HG03280 (cell line): ENCODE measurements around the gene KL.

ENCODE experiments used
- ATAC-seq: cut with Tn5 transposase; IDR thresholded peaks from one replicate; pipeline ENCODE4 v1.9.1; 2021; ENCODE audit warnings: mild to moderate bottlenecking, moderate library complexity; ENCODE audit not compliant: unreplicated experiment

Gene KL

GRCh38 chr13:33003458-33004019 is 12.7 kb upstream of the KL start:
- ATAC-seq: no peak

DNA sequence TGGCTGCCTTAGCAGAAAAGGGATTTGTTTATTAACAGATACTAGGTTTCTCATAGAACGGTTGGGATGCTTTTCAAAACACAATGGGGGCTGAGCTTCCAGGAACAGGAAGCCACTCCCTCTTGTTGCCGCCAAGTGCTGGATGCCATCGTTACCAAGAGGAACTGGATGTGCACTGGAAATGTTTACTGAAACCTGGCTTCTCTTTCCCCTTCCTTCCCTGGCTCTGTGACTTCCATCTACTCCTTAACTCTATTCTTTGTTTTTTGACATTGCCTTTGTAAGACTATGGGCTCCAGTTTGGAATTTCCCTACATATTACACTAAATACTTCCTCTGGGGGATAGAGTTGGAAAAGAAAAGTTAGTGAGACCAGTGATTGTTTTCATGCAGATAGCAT is 11.7 kb upstream of the KL start:
- no peak for ATAC-seq

DNA sequence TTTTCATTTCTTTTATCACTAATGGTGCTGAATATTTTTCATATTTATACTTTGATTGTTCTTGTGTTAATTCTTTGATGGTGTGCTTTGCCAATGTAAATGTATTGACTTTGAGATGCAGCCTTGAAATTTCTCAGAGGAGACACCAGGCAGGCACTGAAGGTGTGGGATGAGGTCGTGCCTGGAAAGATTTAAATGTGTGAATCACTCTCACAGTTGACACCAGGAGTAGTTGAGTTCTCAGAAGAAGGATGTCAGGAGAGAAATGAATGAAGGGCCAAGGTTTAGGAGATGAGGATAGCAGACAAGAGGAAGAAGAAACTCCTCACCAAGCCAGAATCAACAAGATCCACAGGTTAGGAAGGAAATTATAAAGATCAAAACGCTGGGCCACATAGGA is 10.1 kb upstream of the KL start:
- ATAC-seq: no peak

DNA sequence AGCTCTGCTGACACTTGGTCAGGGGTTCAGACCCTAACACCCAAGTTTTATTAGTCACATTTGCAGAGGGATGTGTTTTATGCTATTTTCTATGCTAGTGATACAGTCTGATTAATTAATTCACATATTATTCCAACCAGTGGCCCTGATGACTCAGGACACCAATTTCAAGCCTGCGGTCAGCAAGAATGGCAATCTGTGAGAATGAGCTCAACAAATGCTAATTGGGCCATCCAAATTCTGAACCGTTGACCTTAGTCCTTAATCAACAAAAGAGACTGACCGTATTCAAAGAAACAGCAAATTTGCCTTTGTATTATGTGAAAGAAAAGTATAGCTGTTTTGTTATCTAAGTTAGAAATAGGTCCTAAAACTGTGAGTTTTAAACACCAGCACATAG is 9.6 kb upstream of the KL start:
- ATAC-seq: no peak

DNA sequence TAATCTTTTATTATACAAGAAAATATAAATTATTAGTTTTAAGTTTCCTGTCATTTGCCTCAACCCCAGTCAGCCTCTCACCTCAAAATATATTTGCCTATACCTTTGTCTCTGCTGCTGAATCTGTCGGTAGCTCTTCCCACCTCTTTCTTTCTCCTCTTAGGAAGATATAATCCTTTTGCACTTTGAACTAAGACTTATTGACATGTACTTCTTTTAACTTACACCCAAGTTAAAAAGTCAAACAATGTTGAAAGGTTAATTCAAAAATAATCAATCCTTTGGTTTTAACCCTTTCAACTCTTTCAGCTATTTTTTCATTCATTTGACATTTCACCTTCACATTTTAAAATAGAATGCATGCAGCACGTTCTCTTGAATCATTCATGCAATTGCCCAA is 9.0 kb upstream of the KL start:
- no peak for ATAC-seq

GRCh38 chr13:33007950-33008349 is 8.3 kb upstream of the KL start:
- no peak for ATAC-seq

DNA sequence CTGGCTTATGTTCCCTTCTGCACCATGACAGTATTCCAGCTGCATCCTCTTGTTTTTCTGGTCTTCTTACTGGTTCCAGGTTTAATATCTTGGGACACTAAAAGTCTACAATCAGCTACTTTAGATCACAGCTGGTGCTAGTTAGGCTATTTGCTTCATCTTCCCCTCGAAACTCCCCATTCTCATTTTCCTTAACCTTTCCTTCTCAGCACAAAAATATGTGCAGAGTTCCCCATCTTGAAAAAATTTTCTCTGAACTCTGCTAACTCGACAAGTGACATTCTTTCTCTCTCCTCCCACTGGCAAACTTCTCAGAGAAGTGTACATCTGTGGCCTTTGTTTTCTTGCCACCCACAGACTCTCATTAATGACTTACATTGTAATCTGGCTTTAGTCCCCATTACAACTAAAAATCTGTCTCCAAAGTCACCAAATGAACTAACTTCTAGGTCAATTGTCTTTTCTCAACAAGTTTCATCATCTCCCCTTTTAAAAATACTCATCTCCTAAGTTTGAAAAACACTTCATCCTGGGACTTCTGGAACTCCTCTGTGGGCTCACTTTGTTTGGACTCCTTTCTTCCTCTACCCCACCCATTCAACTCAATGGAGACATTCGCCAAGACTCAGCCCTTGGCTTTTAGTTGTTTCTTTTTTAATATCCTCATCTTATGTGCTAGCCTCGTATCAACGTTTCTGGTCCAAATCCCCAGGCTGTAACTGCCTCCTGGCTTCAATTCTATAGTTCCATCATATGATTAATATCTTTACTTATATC is 7.1 kb upstream of the KL start:
- ATAC-seq: no peak

DNA sequence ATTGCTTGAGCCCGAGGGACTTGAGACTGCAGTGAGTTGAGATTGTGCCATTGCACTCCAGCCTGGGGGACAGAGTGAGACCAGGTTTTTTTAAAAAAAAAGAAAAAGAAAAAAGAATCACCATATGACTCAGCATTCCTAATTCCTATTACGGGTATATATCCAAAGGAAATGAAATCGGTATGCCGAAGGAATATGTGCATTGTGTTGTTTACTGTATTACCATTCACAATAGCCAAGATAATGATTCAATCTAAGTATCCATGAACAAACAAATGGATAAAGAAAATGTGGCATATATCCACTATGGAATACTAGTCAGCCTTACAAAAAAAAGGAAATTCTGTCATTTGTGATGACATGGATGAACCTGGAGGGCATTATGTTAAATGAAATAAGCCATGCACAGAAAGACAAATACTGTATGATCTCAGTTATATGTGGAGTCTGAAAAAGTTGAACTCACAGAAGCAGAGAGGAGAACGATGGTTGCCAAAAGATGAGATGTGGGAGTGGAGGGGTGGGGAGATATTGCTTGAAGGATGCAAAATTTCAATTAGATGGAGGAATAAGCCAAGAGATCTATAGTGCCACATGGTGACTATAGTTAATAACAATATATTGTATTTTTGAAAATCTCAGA is 4.3 kb upstream of the KL start:
- ATAC-seq: no peak

DNA sequence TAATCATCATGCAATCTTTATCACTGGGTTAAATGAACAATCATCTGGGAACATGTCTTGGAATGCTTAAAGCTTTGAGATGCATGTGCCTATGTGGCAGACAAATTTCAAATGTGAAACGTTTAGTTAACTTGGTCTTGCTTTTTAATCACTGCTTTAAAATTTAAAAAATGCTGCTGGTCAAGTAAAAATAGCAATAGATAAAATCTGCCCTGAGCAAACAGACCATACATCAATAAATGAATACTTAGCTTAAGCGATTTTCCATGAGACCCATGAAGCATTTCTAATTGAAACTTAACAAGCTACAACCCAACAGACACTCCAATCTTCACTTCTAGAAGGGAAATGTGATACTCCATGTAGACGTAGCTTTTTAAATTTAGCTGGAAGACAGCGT is 1.9 kb upstream of the KL start:
- no peak for ATAC-seq

- ATAC-seq: no peak
Measured at GRCh38 chr13:33015241-33015668, 968 bp upstream of the KL start.

- ATAC-seq: no peak
Measured at GRCh38 chr13:33015791-33016323, 366 bp upstream of the KL start.

- ATAC-seq: peak; percentile 70
Measured at GRCh38 chr13:33017323-33017929, 1.2 kb downstream of the KL start.

GRCh38 chr13:33018886-33019285 is 2.7 kb downstream of the KL start:
- ATAC-seq: no peak

DNA sequence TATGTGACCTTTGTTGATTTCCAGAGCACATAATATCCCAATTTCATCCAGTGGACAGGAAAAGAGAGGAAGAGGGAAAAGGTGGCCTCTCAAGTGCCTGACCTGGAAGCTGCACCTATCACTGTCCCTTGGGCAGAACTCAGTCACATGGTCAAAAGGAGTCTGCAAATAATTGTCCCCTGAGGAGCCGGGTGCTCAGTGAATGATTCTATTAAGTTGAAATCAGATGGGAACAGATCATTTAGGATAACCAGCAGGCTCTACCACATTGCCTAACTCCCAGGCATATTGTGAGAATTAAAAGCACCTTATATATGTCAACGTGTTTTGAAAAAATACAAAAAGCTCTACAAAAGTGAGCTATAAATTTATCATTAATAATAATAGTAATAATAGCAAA is 6.8 kb downstream of the KL start:
- no peak for ATAC-seq

DNA sequence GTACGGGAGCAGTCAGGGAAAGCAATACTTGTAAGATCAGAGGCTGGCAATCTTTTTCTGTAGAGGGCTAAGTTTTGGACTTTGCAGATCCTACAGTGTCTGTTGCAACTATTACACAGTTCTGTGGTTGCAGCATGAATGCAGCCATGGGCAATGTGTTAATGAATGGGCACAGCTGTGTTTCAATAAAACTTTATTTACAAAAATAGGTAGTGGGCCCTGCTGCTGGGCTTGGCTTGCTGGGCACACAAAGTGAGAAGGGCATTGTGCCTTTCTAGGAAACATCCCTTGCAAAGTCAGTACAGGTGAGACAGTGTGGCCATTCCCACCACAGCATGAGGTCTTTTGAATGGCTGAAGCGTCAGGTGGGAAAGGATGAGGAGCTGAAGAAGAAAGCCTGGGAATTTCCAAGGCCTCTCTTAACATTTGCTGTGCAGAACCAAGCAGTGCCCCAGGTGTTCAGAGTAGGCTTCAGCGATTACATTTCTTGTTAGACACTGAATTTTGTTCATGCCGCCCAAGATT is 9.1 kb downstream of the KL start:
- no peak for ATAC-seq

GRCh38 chr13:33026489-33027152 is 10.4 kb downstream of the KL start:
- no peak for ATAC-seq

GRCh38 chr13:33028620-33029019 is 12.4 kb downstream of the KL start:
- ATAC-seq: no peak

- ATAC-seq: no peak
Measured at GRCh38 chr13:33031277-33031676, 15.1 kb downstream of the KL start.

- no peak for ATAC-seq
Measured at GRCh38 chr13:33032037-33032625, 15.9 kb downstream of the KL start.

GRCh38 chr13:33033051-33033812 is 17.0 kb downstream of the KL start:
- ATAC-seq: peak; percentile 81
